Bronchial epithelial cell (primary cell): Measurements from ENCODE around the gene FRK. TPM values are rescaled to one million over a fixed set of nuclear protein-coding genes. Genes with fewer than 3 reads are reported as not detected.
"Not testable (repeated sequence)": the region's sequence is repeated elsewhere in the genome, so short reads cannot be mapped to it uniquely, and the experiment has no call there.

Source experiments
- DNase-seq: peaks from one replicate; pipeline ENCODE4 v3.0.0-alpha.2; 2010; ENCODE audit warnings: low read depth
- FAIRE-seq: peaks from 2 replicates; lab custom pipeline; 2011; peaks lifted over from hg19 to GRCh38; lab: Jason Lieb, UNC
- H3K27me3 ChIP-seq: 2 replicates; pipeline ENCODE4 v1.5.1; 2011; ENCODE audit warnings: low read length; ENCODE audit not compliant: control insufficient read depth, insufficient read depth
- H3K36me3 ChIP-seq: 2 replicates; pipeline ENCODE4 v1.5.1; 2011; ENCODE audit warnings: low read length; ENCODE audit not compliant: control insufficient read depth, insufficient read depth
- H3K4me3 ChIP-seq: 2 replicates; pipeline ENCODE4 v1.5.1; 2011; ENCODE audit warnings: mild to moderate bottlenecking, low read depth, low read length, control low read depth
- total RNA-seq: library from RNA; depleted of rRNA; stranded (reverse); fragments of >200 nt; gene quantifications from 2 replicates; pipeline ENCODE4 v1.2.1, GENCODE V29; 2014
- TF ChIP-seq, protein P1 (sequence below): IDR thresholded peaks from 2 replicates; pipeline ENCODE4 v1.5.1; 2011; ENCODE audit warnings: mild to moderate bottlenecking, moderate library complexity, low read length, control low read depth, inconsistent platforms; ENCODE audit not compliant: insufficient read depth, severe bottlenecking

FRK gene
- total RNA-seq, 1 donor from 2014 or later: 1.3 TPM

DNA sequence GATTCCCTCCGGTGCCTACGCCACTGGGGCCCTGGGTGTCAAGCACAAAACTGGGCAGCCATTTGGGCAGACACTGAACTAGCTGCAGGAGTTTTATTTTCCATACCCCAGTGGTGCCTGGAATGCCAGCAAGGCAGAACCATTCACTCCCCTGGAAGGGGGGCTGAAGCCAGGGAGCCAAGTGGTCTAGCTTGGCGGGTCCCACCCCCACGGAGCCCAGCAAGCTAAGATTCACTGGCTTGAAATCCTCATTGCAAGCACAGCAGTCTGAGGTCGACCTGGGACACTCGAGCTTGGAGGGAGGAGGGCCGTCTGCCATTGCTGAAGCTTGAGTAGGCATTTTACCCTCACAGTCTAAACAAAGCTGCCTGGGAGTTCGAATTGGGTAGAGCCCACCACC is 125.3 kb downstream of the FRK start:
- TF ChIP-seq, protein P1, sequence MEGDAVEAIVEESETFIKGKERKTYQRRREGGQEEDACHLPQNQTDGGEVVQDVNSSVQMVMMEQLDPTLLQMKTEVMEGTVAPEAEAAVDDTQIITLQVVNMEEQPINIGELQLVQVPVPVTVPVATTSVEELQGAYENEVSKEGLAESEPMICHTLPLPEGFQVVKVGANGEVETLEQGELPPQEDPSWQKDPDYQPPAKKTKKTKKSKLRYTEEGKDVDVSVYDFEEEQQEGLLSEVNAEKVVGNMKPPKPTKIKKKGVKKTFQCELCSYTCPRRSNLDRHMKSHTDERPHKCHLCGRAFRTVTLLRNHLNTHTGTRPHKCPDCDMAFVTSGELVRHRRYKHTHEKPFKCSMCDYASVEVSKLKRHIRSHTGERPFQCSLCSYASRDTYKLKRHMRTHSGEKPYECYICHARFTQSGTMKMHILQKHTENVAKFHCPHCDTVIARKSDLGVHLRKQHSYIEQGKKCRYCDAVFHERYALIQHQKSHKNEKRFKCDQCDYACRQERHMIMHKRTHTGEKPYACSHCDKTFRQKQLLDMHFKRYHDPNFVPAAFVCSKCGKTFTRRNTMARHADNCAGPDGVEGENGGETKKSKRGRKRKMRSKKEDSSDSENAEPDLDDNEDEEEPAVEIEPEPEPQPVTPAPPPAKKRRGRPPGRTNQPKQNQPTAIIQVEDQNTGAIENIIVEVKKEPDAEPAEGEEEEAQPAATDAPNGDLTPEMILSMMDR: no peak
- H3K4me3 ChIP-seq: no peak overlapping the region
- no peak for FAIRE-seq

DNA sequence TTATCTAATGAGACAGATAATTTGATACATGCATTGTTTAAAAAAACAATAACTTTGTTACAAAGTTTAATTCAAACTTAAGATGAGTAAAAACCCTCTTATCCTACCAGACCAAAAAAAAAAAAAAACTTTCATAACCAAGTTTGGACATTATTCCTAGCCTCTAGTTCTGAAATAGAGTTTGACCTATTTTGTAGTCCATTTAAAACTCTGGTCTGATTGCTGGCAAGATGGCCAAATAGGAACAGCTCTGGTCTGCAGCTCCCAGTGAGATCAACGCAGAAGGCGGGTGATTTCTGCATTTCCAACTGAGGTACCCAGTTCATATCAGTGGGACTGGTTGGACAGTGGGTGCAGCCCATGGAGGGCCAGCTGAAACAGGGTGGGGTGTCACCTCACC is 125.9 kb downstream of the FRK start:
- Histone ChIP-seq H3K27me3 (no peaks in the 10 kb centered on the region), H3K4me3 (no peak overlapping the region), H3K36me3 (no peaks in the 10 kb centered on the region)
- TF ChIP-seq, protein P1: no peak
- no peak for FAIRE-seq
- DNase-seq: no peak

More for the DNA sequence above, 125.3 kb downstream of the FRK start:
- DNase-seq: no peak
- no peaks in the 10 kb centered on the region for H3K36me3 ChIP-seq
- no peaks in the 10 kb centered on the region for H3K27me3 ChIP-seq

DNA sequence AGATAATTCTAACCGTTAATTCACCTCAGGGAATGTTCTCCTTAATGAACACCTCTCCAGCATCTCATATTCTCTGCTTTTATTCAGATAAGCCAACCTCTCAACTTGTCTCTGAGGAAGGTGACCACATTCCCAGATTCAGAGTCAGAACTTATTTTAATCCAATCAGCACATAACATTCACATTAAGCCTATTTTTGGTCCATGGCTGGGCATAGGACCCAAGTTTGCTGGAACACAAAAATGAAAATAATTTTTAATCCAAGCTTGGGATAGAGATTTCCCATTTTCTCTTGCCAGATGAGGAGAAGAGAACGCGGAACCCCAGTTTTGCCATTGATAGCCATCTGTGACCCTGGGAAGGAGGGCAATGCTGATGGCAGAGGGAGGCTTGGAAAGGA is 126.5 kb downstream of the FRK start:
- DNase-seq: no peak
- no peaks in the 10 kb centered on the region for H3K27me3 ChIP-seq
- no peak overlapping the region for H3K4me3 ChIP-seq
- H3K36me3 ChIP-seq: no peaks in the 10 kb centered on the region
- TF ChIP-seq, protein P1: no peak
- FAIRE-seq: no peak

DNA sequence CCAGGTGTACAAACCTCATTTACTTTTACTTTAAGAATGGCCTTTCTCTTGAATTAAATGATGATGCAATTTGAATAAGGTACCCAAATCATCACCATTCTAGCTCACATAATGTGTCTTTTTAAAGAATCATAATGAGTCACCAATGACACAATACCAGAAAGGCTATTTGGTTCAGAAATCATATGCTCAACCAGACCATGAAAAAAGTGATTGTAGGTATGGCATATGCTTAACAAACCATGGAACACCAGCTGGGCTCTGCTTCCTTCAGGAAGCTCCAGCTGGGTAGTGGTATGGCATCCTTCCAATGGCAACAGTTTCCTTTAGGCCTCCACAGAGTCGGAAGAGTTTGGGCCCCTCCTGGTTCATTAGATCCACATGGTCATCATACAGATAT is 128.2 kb downstream of the FRK start:
- FAIRE-seq: no peak
- H3K36me3 ChIP-seq: no peaks in the 10 kb centered on the region
- TF ChIP-seq, protein P1: no peak
- no peak overlapping the region for H3K4me3 ChIP-seq
- peak; percentile 43 for DNase-seq
- H3K27me3 ChIP-seq: no peaks in the 10 kb centered on the region

DNA sequence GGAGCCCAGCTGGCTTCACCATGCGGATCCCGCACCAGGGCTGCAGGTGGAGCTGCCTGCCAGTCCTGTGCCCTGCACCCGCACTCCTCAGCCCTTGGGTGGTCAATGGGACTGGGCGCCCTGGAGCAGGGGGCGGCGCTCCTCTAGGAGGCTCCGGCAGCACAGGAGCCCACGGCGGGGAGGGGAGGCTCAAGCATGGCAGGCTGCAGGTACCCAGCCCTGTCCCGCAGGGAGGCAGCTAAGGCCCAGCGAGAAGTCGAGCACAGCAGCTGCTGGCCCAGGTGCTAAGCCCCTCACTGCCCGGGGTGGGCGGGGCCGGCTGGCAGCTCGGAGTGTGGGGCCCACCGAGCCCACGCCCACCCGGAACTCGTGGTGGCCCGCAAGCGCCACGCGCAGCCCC is 132.7 kb downstream of the FRK start:
- not testable (repeated sequence) for H3K27me3 ChIP-seq, H3K4me3 ChIP-seq, DNase-seq, H3K36me3 ChIP-seq, FAIRE-seq

DNA sequence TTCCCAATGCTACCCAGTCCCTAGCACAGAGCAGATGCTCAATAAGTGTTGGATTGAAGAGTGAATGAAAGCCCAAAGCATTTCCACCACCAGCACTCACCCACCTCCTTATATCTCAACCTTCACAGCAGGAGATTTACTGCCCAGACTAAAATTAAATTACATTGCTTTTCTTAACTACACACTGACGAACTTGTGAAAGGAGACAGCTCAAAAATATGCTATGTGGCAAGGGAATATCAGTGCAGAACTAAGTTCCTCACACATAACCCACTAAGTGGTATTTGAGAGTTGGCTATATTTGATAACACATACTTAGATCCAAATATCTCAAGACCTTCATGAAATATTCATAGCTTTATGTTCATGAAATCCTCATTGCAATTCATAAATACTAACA is 137.7 kb downstream of the FRK start:
- H3K36me3 ChIP-seq: no peaks in the 10 kb centered on the region
- TF ChIP-seq, protein P1: no peak
- DNase-seq (no peak), FAIRE-seq (no peak)
- H3K27me3 ChIP-seq: no peaks in the 10 kb centered on the region
- no peak overlapping the region for H3K4me3 ChIP-seq
